HG03175 (cell line): ENCODE data around the gene DEFB118.
"Not testable (repeated sequence)": the region's sequence is repeated elsewhere in the genome, so short reads cannot be mapped to it uniquely, and the experiment has no call there.

ENCODE experiments used
- ATAC-seq: cut with Tn5 transposase; IDR thresholded peaks from one replicate; pipeline ENCODE4 v1.9.1; 2021; ENCODE audit warnings: mild to moderate bottlenecking, moderate library complexity; ENCODE audit not compliant: unreplicated experiment

The DEFB118 gene, protein sequence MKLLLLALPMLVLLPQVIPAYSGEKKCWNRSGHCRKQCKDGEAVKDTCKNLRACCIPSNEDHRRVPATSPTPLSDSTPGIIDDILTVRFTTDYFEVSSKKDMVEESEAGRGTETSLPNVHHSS

DNA sequence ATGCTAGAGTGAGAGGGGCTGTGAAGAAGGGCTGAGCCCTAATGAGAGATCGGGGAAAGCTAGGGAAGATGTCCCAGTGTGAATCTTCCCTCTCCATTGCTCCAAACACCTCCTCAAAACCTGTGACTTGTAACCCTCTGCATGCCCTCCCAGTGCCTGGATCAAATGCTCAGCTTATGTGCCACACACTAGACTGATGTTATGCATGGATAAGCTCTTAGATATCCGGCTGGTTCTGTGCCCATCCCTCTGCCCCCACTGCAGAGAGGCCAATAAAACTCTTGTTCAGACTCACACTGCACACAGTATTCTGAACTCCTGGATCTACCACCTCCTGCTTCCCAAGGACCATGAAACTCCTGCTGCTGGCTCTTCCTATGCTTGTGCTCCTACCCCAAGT is at the start of gene DEFB118:
TSS of gene DEFB118 (plus strand) at position 301 of the 400 bp plus-strand sequence. CDS start at position 351, 50 bp downstream.
- no peak for ATAC-seq

DNA sequence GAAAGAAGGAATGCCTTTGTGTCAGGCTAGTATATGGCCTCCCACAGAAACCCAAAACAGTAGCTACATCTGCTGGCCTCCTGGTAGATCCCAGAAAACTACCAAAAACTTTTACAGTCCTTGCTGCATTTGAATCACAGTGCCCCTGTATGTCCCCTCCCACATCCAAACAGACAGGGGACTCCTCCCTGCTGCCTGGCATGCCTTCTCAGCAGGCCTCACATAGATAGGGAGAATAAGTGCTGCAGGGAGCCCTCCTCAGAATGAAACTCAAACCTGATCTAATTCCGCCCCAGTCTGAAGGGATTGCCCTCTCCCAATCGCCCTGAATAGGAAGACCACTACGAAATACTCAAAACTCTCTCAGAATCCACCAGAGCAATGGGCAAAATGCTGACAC is 45.9 kb upstream of the DEFB118 start:
- no peak for ATAC-seq

DNA sequence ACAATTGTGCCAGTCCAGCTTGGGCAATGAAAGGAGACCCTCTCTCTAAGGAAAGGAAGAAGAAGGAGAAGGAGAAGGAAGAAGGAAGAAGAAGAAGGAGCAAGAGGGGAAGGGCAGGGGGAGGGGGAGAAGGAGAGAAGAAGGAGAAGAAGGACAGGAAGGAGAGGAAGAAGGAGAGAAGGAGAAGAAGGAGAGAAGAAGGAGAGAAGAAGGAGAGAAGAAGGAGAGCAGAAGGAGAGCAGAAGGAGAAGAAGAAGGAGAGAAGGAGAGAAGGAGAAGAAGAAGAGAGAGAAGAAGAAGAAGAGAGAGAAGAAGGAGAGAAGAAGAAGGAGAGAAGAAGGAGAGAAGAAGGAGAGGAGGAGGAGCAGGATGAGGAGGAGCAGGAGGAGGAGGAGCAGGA is 37.5 kb upstream of the DEFB118 start:
- ATAC-seq, result no peak

DNA sequence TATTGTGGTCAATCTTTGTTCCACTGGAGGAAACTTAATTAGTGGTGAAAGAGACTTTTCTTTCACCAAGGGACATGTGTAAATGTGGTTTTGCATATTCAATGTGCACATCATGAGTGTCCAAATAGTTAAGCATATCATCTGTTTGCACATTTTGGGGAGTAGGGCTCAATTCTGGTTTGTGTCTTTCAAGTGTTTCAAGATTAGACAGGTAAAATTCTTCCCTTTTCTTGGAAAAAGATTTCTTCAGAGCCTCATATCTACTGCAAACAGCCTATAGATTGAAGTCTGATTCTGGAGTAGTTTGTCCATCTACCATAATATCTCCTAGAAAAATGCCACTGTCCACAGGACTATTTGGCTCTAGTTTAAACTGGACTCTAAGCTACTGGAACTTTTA is 26.9 kb upstream of the DEFB118 start:
- ATAC-seq, result no peak

DNA sequence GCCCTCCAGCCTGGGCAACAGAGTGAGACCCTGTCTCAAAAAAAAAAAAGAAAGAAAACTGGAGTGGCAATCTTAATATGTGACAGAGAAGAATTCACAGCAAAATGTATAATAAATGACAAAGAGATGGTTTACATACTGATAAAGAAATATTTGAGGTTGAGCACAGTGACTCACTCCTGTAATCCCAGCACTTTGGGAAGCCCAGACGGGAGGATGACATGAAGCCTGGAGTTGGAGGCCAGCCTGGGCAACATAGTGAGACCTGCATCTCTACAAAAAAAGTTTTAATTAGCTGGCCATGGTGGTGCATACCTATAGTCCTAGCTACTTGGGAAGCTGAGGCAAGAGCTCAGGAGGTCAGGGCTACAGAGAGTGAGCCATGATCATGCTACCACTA is 12.4 kb upstream of the DEFB118 start:
- no peak for ATAC-seq

DNA sequence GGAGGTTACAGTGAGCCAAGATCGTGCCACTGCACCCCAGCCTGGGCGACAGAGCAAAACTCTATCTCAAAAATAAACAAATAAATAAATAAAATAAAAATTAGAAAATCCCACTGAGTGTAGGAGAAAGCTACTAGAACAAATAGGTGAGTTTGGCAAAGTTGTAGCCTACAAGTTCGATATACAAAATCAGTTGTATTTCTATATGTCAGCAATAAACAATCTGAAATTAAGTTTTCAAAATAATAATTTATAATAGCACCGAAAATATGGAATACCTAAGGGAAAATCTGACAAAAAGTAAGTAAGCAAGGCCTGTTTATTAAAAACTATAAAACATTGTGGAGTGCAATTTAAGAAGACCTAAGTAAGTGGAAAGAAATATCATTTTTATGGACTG is 5.1 kb upstream of the DEFB118 start:
- no peak for ATAC-seq

DNA sequence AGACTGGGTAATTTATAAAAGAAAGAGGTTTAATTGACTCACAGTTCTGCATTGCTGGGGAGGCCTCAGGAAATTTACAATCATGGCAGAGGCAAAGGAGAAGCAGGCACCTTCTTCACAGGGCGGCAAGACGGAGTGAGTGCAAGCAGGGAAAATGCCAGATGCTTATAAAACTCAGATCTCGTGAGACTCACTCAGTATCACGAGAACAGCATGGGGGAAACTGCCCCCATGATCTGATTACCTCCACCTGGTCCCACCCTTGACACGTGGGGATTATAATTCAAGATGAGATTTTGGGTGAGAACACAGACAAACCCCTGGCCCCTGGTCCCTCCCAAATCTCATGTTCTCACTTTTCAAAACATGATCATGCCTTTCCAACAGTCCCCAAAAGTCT is 4.1 kb upstream of the DEFB118 start:
- ATAC-seq, result not testable (repeated sequence)

DNA sequence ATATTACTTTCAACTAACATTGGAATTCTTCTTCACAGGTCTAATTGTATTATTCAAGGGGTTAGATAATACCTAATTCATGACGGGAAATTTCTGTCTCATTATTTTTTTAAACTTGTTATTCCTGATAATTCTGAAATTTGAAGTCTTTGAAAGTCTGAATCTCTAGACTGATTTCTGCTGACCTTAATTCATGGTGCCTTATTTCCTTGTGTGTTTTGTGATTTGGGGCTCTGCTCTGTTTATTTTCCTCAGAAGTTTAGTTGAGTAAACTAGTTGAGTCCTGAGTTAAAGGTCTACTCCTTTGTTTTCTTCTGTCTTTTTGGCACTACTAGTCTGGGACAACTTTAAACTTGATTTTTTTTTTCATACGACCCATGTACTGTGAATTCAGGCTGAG is 5.9 kb downstream of the DEFB118 start:
- ATAC-seq, result no peak

DNA sequence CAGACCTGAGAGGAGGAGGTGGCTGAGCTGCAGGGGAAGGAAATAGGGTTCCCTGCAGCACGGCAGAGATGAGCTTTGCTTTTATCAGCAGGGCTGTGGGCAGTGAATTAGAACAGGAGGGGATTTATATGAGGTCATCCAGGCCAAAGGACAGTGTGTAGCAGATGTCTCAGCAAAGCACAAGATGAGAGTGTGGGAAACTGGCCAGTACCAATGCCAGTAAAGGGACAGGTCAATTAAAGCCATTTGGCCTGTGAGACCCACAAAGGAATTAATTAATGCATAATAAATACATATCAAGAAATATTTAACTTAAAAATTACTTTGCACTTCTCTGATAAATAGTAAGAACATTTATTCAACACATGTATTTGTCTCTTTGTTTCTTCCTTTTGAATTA is 22.1 kb downstream of the DEFB118 start, which contains the start of gene DEFB119:
TSS of gene DEFB119 (minus strand) at position 101 of the 400 bp plus-strand sequence. CDS start 107 bp downstream, outside the sequence.
- no peak for ATAC-seq

DNA sequence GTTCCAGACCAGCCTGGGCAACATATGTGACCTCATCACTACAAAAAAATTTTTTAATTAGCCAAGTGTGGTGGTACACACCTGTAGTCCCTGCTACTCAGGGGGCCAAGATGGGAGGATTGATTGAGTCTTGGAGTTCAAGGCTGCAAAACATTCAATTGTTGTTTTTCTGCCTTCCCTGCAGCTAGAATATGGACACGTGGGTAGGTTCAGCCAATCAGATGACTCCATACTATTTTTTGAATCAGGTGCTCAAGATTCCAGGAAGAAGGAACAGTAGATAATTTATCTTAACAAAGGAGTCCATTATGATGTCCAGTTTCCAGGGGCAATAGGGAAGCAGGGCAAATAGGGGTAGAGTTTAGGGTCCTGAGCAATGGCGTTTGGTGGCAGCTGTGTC is 24.4 kb downstream of the DEFB118 start:
- no peak for ATAC-seq

DNA sequence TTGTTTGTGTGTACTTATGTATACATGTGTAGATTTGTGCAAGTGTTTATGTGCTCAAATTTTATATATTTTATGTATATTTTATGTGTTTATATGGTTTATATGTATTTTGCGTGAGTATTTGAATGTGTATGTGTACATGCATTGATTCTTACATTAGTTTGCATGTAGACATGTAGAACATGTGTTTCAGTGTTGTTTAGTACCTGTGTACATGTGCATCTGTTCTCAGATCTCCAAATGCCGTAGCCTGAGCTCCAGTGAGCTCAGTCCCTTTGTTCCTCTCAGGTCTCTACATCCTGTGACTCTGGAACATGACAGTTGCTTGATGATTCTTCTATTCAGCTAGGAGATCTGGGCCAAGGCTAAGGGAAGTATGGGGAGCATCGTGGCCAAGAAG is 26.5 kb downstream of the DEFB118 start:
- ATAC-seq, result no peak

DNA sequence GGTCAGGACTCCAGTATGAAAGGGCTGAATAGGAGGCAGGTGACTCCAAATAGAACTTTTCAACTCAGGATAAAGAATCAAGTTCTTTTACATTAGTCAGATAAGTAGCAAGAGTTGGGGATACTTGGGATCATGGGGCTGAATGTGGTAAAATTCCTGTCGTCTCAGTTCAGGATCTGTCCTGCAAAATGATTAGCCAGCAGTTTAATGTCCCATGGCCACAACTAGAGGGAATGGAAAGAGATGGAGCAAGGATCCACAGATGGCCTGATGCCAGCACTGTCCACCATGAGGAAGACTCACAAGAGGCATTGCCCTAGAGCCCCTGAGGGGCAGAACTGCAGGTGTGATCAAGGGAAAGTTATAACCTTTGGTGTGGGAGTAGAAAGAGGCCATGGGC is 35.5 kb downstream of the DEFB118 start:
- ATAC-seq, result no peak

DNA sequence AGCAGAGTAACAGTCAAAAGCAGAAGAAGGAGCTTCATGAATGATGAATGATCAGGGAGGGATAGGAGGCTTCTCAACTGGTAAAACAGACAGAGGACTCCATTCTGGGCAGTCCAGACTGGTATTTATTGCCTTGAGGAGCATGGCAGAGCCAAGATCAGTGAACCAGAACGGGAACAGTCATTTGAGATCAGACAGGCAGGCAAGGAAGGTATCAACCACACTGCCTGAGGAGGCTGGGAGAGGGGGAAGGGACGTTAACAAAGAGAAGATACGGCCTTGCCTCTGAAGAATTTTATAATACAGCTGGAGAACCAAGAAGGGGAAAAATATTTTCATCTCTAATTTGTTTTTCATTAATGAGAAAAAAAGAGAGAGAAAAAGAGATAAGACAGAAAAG is 37.7 kb downstream of the DEFB118 start, which contains the start of gene DEFB121:
TSS of gene DEFB121 (minus strand) at position 101 of the 400 bp plus-strand sequence. CDS start at position 38, 63 bp downstream.
- ATAC-seq, result no peak

DNA sequence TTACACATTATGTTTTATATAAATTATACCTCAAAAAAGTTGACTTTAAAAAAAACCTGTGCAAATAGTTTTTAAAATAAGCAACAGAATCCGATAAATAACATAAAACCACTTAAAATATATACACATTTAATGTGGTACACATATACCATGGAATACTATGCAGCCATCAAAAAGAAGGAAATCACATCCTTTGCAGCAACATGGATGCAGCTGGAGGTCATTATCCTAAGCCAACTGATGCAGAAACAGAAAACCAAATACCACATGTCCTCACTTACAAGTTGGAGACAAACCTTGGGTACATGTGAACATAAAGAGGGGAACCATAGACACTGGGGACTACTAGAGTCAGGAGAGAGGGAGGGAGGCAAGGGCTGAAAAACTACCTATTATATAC is 41.6 kb downstream of the DEFB118 start:
- no peak for ATAC-seq

DNA sequence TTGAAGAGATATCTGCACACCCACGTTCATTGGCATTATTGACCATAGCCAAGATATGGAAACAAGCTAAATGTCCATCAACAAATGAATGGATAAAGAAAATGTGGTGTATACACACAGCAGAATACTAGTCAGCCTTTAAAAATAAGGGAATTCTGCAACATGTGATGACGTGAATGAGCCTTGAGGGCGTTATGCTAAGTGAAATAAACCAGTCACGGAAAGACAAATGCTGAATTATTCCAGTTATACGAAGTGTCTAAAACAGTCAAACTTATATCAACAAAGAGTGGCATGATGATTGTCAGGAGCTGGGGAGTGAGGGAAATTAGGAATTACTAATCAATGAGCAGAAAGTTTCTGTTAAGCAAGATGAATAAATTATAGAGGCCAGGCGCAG is 46.0 kb downstream of the DEFB118 start:
- no peak for ATAC-seq

DNA sequence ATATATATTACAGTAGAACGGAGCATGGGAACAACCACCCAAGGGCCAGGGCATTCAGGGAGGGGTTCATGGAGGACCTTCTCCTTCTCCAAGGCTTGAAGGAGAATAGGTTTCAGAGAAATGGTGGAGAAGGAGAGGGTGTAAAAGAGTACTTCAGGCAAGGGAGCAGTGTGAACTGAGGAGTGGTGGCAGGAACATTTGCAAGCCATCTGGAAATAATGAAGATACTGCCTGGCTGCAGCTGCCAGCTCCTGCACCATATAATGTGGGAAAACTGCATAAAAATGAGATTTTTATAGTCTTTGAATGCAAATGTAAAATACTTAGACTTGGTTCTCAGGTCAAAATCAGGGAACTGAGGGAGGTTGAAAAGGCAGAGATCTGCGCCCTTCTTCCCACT is 47.3 kb downstream of the DEFB118 start:
- no peak for ATAC-seq

DNA sequence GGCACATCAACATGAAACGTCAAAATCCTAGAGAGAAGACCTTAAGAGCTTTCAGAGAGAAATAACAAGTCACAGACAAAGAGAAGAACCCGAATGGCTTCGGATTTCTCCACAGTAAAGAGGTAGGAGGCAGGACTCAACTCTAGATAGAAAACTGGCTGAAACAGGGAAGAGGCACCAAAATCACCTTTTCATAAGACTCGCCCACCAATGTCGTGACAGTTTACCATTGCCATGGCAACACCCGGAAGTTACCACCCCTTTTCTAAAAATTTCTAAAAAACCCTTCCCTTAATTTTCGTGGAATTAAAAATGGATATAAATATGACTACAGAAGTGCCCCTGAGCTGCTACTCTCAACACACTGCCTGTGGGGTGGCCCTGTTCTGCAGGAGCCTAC is 49.9 kb downstream of the DEFB118 start:
- ATAC-seq, result no peak
